Middle frontal gyrus (tissue), 1 donor: ENCODE measurements around the gene HACE1.

Source experiments
- DNase-seq: peaks from one replicate; pipeline ENCODE4 v3.0.0-alpha.2; 2015; ENCODE audit warnings: low spot score; ENCODE audit errors: extremely low spot score

The HACE1 gene

DNA sequence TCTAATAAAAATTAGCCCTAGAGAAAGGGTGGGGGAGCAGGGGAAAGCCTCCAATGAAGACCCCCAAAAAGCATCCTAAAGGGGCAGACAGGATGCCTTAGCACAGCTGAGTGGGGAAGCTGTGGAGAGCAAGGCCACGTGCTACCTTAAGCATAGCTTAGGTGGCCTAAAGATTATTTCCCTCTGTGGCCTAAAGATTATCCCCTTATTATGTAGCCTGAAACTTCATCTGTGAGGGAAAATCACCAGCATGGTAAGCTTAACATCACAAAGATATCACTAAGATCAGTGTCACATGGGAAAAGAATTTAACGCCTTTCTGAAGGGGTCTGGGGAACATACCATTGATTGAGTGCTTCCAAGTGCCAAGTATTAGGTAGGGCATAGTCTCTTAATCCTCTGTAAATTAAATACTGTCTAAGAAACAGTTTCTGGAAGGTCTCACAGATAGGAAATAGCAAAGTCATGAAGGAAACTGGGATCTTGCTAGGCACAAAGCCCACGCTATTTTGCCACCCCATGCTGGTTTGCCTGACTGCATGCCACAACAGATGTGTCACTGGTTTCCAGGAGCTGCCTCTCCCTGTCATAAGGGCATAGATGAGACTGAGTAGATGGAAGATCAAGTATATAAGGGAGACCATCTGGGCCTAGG is 170.0 kb downstream of the HACE1 start:
- DNase-seq = no peak

DNA sequence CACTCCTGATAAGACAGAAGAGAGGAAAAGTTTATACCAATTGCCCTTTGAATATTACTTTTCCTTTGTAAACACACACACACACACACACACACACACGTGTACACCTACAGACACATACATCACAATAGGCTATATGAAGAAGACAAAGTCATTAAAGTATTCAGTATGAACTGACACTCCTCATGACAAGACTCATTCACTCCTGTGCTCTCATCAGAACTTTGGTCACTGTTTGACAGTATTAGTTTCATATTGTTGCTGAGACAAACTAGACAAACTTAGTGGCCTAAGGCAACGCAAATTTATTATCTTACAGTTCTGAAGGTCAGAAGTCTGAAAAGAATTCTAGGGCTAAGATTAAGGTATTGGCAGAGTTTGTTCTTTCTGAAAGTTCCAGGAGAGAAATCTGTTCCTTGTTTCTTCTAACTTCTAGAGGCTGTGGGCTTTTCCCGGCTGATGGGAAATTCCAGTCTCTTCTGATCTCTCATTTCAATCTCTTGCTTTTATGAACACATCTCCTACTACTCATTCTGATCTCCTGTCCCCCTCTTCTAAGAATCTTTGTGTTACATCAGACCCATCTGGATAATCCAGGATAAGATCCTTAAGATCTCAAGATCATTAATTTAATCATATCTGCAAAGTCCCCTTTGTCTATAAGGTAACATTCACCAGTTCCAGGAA is 171.3 kb downstream of the HACE1 start:
- no peak for DNase-seq

DNA sequence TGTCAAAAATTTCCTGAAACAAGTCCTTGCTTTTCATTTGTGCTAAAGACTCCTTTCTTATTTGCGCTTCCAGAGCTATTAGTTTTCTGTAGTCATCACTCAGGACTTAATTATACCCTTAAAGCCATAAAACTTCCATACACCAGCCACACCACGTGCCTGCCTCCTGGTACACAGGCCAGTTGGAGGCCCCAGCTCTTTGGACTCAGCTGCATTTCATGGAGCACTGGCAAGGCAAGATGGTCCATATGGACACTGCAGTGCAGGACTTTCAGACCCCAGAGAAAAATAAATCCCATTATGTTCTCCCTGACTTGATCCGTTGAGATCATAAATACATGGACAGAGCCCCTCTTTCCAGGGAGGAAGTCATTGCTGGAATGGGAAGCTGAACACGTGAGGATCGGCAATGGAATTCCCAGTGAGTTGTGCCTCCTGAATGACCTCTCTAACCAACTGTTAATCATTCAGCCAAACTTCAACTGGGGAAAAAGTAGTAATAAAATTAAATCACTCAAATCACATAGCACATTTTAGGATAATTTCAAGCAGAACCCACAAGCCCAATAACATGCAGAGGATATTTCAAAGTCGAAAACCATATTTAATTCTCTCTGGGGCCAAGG is 173.1 kb downstream of the HACE1 start:
- no peak for DNase-seq

DNA sequence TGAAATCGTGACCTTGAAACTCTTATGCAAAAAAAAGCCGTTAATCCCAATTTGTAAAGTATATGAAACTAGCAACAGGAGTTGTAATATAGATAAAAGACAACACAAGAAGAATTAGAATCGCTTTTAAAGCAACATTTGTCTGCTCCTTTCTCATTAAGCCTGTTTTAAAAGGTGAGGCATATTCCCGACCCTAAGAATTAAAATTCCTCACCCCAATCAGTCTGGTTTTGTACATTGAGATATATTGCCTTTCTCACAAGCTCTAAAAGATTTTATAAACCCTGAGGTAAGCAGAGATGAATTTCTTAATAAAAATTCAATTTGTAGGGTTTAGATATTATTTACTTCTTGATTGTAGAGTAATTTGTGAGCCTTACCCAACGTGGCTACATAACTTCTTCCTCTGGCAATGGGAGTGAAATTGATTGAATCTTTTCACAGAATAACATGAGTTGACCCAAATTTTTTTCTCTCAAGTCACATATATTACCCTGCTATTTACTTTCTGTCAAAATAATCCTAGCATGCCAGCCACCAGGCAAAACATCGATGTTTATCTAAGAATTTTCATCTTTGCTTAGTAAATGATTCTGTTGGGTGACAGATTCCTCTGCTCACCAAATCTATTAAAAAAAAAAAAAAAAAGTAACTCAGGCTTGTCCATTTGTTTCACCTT is 173.7 kb downstream of the HACE1 start:
- no peak for DNase-seq

DNA sequence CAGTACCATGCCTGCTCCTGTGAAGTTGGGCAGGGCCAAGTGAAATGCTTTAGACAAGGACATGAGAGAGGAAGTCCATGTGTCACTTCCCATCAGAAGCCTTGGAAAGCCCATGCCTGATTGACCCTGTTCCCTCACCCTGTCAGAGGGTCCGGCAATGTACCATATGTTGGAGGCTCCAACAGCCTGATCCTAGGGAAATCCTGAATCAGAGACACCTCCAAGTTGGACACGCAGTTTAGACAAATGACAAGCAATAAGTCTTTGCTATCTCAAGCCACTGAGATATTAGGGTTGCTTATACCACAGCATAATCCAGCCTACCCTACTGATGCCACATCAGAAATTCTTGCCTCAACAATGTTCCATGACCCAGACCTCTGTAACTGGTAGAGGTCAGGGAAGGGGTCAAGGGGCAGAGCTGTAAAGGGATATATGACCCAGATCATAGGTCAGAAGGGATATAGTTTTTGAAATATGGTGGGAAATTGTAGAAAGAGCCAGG is 174.8 kb downstream of the HACE1 start:
- DNase-seq = no peak

DNA sequence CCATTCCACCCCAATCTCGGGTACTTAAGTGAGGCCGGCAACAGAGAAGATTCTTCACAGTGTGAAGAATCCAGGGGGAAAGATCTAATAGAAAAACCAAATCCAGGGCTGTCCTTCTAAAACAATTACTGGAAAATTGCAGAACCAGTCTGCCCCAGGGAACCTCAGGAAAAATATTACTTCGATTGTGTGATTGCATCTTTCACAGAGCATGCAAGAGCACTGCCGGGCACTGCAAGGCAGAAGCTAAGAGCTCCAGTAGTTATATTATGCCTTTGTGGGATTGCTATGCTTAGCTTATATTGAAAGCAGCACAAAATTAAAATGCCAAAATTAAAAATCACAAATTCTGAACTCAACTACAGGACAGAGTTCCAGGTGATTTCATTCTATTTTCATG is 175.9 kb downstream of the HACE1 start:
- DNase-seq = no peak

DNA sequence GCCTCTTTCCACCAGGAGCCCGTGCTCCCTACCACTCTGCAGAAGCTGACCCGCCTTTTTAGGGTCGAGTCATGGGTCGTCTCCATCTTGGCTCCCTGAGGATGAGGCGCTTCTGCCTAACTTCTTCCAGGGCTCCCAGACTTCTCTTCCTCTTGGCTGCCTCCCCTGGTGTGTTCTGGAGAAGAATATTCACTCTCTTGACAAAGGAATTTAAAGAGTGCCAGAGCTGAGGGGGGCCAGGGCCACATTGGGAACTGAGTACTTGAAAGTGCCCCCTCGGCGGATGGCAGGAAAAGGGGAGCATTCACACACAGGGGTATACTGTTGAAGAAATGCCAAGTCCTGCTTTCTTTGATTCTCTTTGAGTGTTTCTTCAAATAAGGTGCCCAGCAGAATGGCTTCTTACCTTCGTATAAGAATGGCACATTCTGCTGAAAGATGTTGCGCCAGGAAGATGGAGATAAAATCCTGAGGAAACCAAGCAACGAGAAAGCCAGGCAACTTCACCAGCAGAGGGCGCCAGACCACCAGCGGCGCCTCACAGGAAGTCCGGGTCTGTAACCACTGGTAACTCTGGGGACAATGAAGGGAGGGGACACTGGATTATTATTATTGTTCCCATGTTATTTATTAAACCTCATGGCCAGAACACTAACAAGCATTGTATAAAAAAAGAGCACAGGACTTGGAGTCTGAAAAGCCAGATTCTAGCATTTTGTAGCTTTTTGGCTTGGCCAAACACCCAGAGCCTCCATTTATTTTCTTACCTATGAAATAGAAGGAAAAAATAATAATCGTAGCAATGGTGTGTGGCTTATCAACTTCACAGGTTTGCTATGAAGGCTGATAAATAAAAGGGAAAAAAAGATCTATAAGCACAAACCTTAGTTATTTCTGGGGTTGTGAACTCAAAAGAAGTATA is 176.7 kb downstream of the HACE1 start:
- DNase-seq = no peak

DNA sequence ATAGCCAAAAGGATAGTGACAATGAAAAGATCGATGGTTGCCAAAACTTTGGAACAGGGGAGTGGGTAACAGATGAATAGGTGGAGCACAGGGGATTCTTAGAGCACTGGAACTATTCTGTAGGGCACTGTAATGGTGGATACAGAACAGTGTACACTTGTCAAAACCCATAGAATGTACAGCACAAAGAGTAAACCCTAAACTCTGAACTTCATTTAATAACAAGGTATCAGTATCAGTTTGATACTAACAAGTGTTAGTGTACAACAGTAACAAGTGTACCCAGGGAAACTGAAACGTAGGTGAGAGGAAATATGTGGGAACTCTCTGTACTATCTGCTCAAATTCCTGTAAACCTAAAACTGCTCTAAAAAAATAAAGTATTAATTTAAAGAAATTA is 179.2 kb downstream of the HACE1 start:
- no peak for DNase-seq

DNA sequence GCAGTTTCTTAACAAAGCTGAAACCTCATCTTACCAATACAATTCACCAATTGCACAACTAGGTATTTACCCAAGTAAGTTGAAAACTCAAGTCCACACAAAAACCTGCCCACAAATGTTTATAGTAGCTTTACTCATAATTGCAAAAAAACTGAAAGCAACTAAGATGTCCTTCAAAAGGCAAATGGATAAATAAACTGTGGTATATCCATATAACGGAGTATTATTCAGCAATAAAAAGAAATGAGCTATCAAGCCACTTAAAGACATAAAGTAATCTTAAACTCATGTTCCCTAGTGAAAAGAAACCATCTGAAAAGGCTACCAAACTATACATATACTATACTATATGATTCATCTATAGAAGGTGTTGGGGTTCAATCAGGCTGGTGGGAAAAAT is 179.7 kb downstream of the HACE1 start:
- no peak for DNase-seq
